GM12878 (cell line): Measurements from ENCODE around the gene P2RX1. TPM values are rescaled to one million over a fixed set of nuclear protein-coding genes. Genes with fewer than 3 reads are reported as not detected.

Source experiments
- ATAC-seq: fragments of 200-7000 bp; cut with Tn5 transposase; 3 replicates; pipeline ENCODE4 v1.9.1; 2020; ENCODE audit warnings: mild to moderate bottlenecking, moderate library complexity
- BruUV-seq: library from RNA; stranded (reverse); fragments of 400-500 nt; replicated peaks from 2 replicates; lab custom pipeline; 2021; lab: Mats Ljungman, UMichigan
- CTCF ChIA-PET: fragments of 300-600 bp; sonication (Branson Sonifier 250); formaldehyde crosslinking; extraction: SDS; loops from one replicate; lab custom pipeline; 2021; ENCODE audit warnings: inconsistent platforms; lab: Yijun Ruan, JAX
- POLR2A ChIA-PET: fragments of 350-600 bp; formaldehyde crosslinking; extraction: SDS; loops from one replicate; lab custom pipeline; 2021; ENCODE audit warnings: inconsistent platforms; lab: Charles Lee
- RAD21 ChIA-PET: fragments of 300-600 bp; sonication (Branson Sonifier 250); formaldehyde crosslinking; loops from one replicate; lab custom pipeline; 2023; ENCODE audit warnings: antibody characterized with exemption; ENCODE audit not compliant: unreplicated experiment; lab: Charles Lee
- SMC1A ChIA-PET: fragments of 300-600 bp; sonication (Branson Sonifier 250); formaldehyde crosslinking; loops from one replicate; lab custom pipeline; 2023; ENCODE audit not compliant: unreplicated experiment, uncharacterized antibody; lab: Charles Lee
- DNase-seq: peaks from one replicate; pipeline ENCODE4 v3.0.0-alpha.2; 2011; ENCODE audit warnings: low read depth, low spot score
- FAIRE-seq: peaks from 3 replicates; lab custom pipeline; 2011; peaks lifted over from hg19 to GRCh38; lab: Jason Lieb, UNC
- H2AFZ ChIP-seq: 2 replicates; pipeline ENCODE4 v1.6.0; 2011; ENCODE audit warnings: low read depth, low read length, control low read depth; ENCODE audit not compliant: control insufficient read depth
- H3K27ac ChIP-seq: 2 replicates; pipeline ENCODE4 v1.5.1; 2011; ENCODE audit warnings: control low read depth; ENCODE audit not compliant: control insufficient read depth, insufficient read depth
- H3K27me3 ChIP-seq, 2 experiments: replicated peaks in 1 of 2; 2 replicates each; pipeline versions ENCODE4 v1.6.0 to v1.6.1; 2011; ENCODE audit warnings: low read length in 1 of 2; ENCODE audit not compliant: control insufficient read depth in 2 of 2, insufficient read depth in 2 of 2
- H3K36me3 ChIP-seq, 2 experiments: 2 replicates each; pipeline ENCODE4 v1.5.1; 2011; ENCODE audit warnings: low read length in 1 of 2; ENCODE audit not compliant: control insufficient read depth in 2 of 2, insufficient read depth in 2 of 2
- H3K4me1 ChIP-seq: 2 replicates; pipeline ENCODE4 v1.6.1; 2011; ENCODE audit warnings: mild to moderate bottlenecking, low read length, moderate library complexity, mixed read lengths; ENCODE audit not compliant: control insufficient read depth, insufficient read depth
- H3K4me2 ChIP-seq: 2 replicates; pipeline ENCODE4 v1.6.0; 2011; ENCODE audit warnings: control low read depth; ENCODE audit not compliant: control insufficient read depth, insufficient read depth
- H3K4me3 ChIP-seq: fragments of 200-600 bp; sonication (generic); 2 replicates; pipeline ENCODE4 v1.5.1; 2016
- H3K79me2 ChIP-seq: 2 replicates; pipeline ENCODE4 v1.6.0; 2011; ENCODE audit warnings: low read length; ENCODE audit not compliant: control insufficient read depth, insufficient read depth
- H3K9ac ChIP-seq: 2 replicates; pipeline ENCODE4 v1.8.0; 2011; ENCODE audit warnings: low read length, control low read depth, mixed read lengths; ENCODE audit not compliant: control insufficient read depth, insufficient read depth
- H3K9me3 ChIP-seq: replicated peaks from 3 replicates; pipeline ENCODE4 v1.5.1; 2011; ENCODE audit warnings: mild to moderate bottlenecking, low read length; ENCODE audit not compliant: control insufficient read depth, insufficient read depth
- H4K20me1 ChIP-seq: 2 replicates; pipeline ENCODE4 v1.6.0; 2011; ENCODE audit not compliant: control insufficient read depth, insufficient read depth
- CBX3 ChIP-seq: fragments of 200-600 bp; sonication (generic); IDR thresholded peaks from 2 replicates; pipeline ENCODE4 v1.6.1; 2016; ENCODE audit warnings: low read depth, borderline replicate concordance
- KLF5 ChIP-seq: fragments of 450-650 bp; IDR thresholded peaks from 2 replicates; pipeline ENCODE4 v1.6.1; 2014; ENCODE audit warnings: mild to moderate bottlenecking; ENCODE audit not compliant: partially characterized antibody
- MEF2B ChIP-seq: fragments of 450-650 bp; IDR thresholded peaks from 2 replicates; pipeline ENCODE4 v1.6.1; 2018; ENCODE audit warnings: mild to moderate bottlenecking, moderate library complexity; ENCODE audit not compliant: partially characterized antibody, poor library complexity, severe bottlenecking
- NFIC ChIP-seq: IDR thresholded peaks from 2 replicates; pipeline ENCODE4 v1.6.1; 2012; ENCODE audit warnings: low read depth, mild to moderate bottlenecking, inconsistent platforms, low read length, moderate library complexity
- ZSCAN29 ChIP-seq: fragments of 450-650 bp; IDR thresholded peaks from 2 replicates; pipeline ENCODE4 v1.6.1; 2017; ENCODE audit warnings: mild to moderate bottlenecking, moderate library complexity
- WGBS: methylation state at CpG from one replicate; pipeline ENCODE4 v1.1.6; 2016; ENCODE audit warnings: low lambda C conversion rate; ENCODE audit not compliant: insufficient replicate concordance, insufficient coverage; ENCODE audit errors: missing lambda C conversion rate; 5-methylcytosine and 5-hydroxymethylcytosine counted together
- in situ Hi-C: fragments of 300-500 bp; cut with MboI; formaldehyde crosslinking; loops from 9 replicates; pipeline ENCODE4 v1.14.3; 2018; ENCODE audit warnings: mixed read lengths
- intact Hi-C: fragments of 100-400 bp; cut with micrococcal nuclease; formaldehyde crosslinking; loops from one replicate; pipeline ENCODE4 v1.14.2; 2022; ENCODE audit not compliant: unreplicated experiment
- polyA plus RNA-seq, 11 experiments: library from polyadenylated mRNA; depleted of rRNA in 4 of 11; unstranded in 6 of 11; stranded (reverse) in 5 of 11; fragments of >200 nt; fragmentation: Nextera tagmentation in 4 of 11; fragmentation: Illumina TruSeq in 1 of 11; extraction: Ambion mirVana in 4 of 11; extraction: Trizol in 1 of 11; gene quantifications; 1 replicate in 1 of 11; 2 replicates in 10 of 11; pipeline versions ENCODE4 v1.2.1 to v1.2.3, GENCODE V29; 2011 to 2016; ENCODE audit warnings: inconsistent platforms in 2 of 11, missing spikeins in 2 of 11, low read depth in 1 of 11
- total RNA-seq, 4 experiments: library from RNA; depleted of rRNA in 3 of 4; stranded (reverse); fragments of >200 nt in 3 of 4; fragmentation: Illumina TruSeq in 1 of 4; extraction: Trizol in 1 of 4; gene quantifications; 2 replicates each; pipeline versions ENCODE4 v1.2.1 to v1.2.3, GENCODE V29; 2013 to 2021
- TF ChIP-seq, protein P1 (sequence below): fragments of 450-650 bp; IDR thresholded peaks from 2 replicates; pipeline ENCODE4 v1.6.1; 2017; ENCODE audit warnings: mild to moderate bottlenecking
- TF ChIP-seq, protein P2 (sequence below): fragments of 450-650 bp; IDR thresholded peaks from 2 replicates; pipeline ENCODE4 v1.6.1; 2016; ENCODE audit warnings: mild to moderate bottlenecking
- TF ChIP-seq, protein P3 (sequence below): fragments of 450-650 bp; conservative IDR thresholded peaks from 2 replicates; pipeline ENCODE4 v1.6.1; 2017; ENCODE audit warnings: mild to moderate bottlenecking, moderate library complexity
- TF ChIP-seq, protein P4 (sequence below): fragments of 450-650 bp; IDR thresholded peaks from 2 replicates; pipeline ENCODE4 v1.6.1; 2016; ENCODE audit warnings: mild to moderate bottlenecking
- TF ChIP-seq, protein P5 (sequence below): IDR thresholded peaks from 2 replicates; pipeline ENCODE4 v1.6.1; 2011; ENCODE audit warnings: mild to moderate bottlenecking, low read depth, low read length, moderate library complexity; ENCODE audit not compliant: insufficient replicate concordance
- TF ChIP-seq, protein P6 (sequence below): IDR thresholded peaks from 2 replicates; pipeline ENCODE4 v1.6.1; 2012; ENCODE audit warnings: low read depth, low read length, improper control_type of control experiment

Gene P2RX1
- total and polyA plus RNA-seq, 10 of the 15 experiments (the other 5 are each of a cell fraction or from before 2014, with no cell fraction given) = 0.12 to 6.2 (median 3.4) TPM

GRCh38 chr17:3926860-3927627 is 10.8 kb upstream of the P2RX1 start:
- Histone ChIP-seq H3K4me2 (no peak overlapping the region), H3K9ac (no peak overlapping the region), H3K27me3 (no peaks in the 10 kb centered on the region), H4K20me1 (no peaks in the 10 kb centered on the region), H3K36me3 (peaks cover 0 to 5% of the 10 kb centered on the region in 2 experiments; a peak in 3 of 4 replicates), H2AFZ (no peak overlapping the region), H3K4me3 (no peak overlapping the region), H3K9me3 (no peaks in the 10 kb centered on the region), H3K79me2 (no peaks in the 10 kb centered on the region), H3K27ac (no peak overlapping the region), H3K4me1 (no peaks in the 10 kb centered on the region)
- ATAC-seq (no peak), DNase-seq (no peak), FAIRE-seq (no peak)
- intact Hi-C loops = no loop called here
- RAD21 ChIA-PET = no interaction called here
- SMC1A ChIA-PET = no interaction called here
- BruUV-seq = no TSS peak
- 93% methylated on average over 13 of the region's 16 CpGs for WGBS
- in situ Hi-C loops = no loop called here
- CTCF ChIA-PET = interaction anchor here (2.9 kb wide), 1 partner anchor 13 kb away, joined by 8 read pairs; no protein-coding TSS in a partner anchor
- POLR2A ChIA-PET = no interaction called here
- TF ChIP-seq, protein P1, sequence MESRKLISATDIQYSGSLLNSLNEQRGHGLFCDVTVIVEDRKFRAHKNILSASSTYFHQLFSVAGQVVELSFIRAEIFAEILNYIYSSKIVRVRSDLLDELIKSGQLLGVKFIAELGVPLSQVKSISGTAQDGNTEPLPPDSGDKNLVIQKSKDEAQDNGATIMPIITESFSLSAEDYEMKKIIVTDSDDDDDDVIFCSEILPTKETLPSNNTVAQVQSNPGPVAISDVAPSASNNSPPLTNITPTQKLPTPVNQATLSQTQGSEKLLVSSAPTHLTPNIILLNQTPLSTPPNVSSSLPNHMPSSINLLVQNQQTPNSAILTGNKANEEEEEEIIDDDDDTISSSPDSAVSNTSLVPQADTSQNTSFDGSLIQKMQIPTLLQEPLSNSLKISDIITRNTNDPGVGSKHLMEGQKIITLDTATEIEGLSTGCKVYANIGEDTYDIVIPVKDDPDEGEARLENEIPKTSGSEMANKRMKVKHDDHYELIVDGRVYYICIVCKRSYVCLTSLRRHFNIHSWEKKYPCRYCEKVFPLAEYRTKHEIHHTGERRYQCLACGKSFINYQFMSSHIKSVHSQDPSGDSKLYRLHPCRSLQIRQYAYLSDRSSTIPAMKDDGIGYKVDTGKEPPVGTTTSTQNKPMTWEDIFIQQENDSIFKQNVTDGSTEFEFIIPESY = no peak
- TF ChIP-seq, protein P2, sequence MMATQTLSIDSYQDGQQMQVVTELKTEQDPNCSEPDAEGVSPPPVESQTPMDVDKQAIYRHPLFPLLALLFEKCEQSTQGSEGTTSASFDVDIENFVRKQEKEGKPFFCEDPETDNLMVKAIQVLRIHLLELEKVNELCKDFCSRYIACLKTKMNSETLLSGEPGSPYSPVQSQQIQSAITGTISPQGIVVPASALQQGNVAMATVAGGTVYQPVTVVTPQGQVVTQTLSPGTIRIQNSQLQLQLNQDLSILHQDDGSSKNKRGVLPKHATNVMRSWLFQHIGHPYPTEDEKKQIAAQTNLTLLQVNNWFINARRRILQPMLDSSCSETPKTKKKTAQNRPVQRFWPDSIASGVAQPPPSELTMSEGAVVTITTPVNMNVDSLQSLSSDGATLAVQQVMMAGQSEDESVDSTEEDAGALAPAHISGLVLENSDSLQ = no peak
- TF ChIP-seq, protein P3, sequence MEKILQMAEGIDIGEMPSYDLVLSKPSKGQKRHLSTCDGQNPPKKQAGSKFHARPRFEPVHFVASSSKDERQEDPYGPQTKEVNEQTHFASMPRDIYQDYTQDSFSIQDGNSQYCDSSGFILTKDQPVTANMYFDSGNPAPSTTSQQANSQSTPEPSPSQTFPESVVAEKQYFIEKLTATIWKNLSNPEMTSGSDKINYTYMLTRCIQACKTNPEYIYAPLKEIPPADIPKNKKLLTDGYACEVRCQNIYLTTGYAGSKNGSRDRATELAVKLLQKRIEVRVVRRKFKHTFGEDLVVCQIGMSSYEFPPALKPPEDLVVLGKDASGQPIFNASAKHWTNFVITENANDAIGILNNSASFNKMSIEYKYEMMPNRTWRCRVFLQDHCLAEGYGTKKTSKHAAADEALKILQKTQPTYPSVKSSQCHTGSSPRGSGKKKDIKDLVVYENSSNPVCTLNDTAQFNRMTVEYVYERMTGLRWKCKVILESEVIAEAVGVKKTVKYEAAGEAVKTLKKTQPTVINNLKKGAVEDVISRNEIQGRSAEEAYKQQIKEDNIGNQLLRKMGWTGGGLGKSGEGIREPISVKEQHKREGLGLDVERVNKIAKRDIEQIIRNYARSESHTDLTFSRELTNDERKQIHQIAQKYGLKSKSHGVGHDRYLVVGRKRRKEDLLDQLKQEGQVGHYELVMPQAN = no peak
- TF ChIP-seq, protein P4, sequence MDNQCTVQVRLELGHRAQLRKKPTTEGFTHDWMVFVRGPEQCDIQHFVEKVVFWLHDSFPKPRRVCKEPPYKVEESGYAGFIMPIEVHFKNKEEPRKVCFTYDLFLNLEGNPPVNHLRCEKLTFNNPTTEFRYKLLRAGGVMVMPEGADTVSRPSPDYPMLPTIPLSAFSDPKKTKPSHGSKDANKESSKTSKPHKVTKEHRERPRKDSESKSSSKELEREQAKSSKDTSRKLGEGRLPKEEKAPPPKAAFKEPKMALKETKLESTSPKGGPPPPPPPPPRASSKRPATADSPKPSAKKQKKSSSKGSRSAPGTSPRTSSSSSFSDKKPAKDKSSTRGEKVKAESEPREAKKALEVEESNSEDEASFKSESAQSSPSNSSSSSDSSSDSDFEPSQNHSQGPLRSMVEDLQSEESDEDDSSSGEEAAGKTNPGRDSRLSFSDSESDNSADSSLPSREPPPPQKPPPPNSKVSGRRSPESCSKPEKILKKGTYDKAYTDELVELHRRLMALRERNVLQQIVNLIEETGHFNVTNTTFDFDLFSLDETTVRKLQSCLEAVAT = no peak
- TF ChIP-seq CBX3 (no peak), ZSCAN29 (no peak), MEF2B (no peak), KLF5 (no peak), NFIC (no peak)
- TF ChIP-seq, protein P5, sequence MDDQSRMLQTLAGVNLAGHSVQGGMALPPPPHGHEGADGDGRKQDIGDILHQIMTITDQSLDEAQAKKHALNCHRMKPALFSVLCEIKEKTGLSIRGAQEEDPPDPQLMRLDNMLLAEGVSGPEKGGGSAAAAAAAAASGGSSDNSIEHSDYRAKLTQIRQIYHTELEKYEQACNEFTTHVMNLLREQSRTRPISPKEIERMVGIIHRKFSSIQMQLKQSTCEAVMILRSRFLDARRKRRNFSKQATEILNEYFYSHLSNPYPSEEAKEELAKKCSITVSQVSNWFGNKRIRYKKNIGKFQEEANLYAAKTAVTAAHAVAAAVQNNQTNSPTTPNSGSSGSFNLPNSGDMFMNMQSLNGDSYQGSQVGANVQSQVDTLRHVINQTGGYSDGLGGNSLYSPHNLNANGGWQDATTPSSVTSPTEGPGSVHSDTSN = no peak
- TF ChIP-seq, protein P6, sequence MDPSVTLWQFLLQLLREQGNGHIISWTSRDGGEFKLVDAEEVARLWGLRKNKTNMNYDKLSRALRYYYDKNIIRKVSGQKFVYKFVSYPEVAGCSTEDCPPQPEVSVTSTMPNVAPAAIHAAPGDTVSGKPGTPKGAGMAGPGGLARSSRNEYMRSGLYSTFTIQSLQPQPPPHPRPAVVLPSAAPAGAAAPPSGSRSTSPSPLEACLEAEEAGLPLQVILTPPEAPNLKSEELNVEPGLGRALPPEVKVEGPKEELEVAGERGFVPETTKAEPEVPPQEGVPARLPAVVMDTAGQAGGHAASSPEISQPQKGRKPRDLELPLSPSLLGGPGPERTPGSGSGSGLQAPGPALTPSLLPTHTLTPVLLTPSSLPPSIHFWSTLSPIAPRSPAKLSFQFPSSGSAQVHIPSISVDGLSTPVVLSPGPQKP = no peak
